ENCODE results near the gene UBQLN3.

UBQLN3 gene

DNA sequence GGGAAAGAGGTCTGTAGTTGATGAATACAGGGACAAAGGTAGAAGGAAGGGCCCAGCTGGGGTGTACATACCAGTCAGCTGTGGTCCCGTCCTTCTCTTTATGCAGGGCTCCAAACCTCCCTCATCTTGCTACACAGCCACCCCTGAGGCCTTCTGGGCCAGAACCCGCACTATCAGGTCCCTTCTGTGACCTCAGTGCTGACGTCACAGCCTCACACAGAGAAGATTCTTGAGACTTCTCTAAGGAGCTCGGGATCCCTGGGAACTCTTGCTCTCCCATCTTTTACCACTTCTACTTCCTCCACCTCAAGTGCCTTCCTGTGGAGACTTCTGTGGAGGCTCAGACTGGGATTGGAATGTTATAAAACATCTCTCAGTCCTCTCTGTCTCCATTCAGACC is at the start of gene UBQLN3:
TSS of gene UBQLN3 (minus strand) at position 155 of the 400 bp plus-strand sequence. CDS start 399 bp downstream, outside the sequence.
- no peak for DNase-seq

- DNase-seq, result no peak
Observed at GRCh38 chr11:5557751-5558150, 48.0 kb upstream of the UBQLN3 start.

- DNase-seq, result no peak
Observed at GRCh38 chr11:5556596-5557188, 46.9 kb upstream of the UBQLN3 start.

GRCh38 chr11:5553343-5553742 is 43.6 kb upstream of the UBQLN3 start:
- DNase-seq, result no peak

DNA sequence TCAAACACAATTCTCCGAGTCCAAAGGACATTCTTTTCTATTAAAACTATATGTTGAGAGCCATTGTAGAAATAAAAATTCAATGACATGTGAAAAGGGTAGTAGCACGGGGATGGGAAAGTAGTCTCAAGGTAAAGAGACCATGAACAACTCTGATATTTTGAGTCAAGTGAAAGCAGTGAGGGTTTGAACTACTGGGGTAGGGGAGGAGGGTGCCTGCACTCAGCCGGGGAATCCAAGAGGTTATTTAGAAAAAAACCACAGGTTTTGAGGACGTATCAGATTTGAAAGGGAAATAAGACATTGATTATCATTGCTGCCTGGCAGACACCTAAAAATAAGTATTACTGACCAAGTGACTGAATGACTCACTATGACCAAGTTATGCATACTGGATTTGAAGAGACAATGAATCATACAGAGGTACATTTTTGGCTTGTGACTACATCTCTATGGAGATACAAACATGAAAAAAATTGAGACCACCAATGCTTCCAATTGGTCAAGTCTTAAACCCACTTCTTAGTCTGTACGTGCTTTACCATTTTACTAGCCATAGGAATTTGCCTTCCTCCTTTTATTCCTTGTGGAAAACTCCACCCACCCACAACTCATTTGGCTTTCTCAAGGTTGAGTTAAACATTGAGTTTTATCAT is 40.8 kb upstream of the UBQLN3 start:
- DNase-seq, result no peak

DNA sequence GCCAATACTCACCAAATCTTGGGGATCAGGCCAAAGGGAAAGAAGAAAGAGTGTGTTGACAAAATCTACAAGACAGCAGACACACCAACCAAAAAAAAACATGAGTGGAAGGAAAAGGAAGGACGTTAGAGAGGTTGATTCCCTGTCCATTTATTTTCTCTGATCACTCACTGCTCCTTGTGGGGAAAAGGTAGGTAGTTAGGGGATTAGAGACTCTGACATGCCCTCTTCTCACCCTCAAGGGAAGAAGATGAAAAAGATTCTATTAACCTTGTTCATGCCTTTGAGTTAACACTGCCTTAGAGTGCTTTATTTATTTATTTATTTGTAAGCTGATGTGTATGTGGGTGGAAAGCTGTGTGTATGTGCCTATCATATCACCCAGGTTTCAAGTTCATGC is 38.7 kb upstream of the UBQLN3 start, which contains the start of gene OR52H1:
TSS of gene OR52H1 (minus strand) at position 101 of the 400 bp plus-strand sequence. CDS start 3,035 bp downstream, outside the sequence.
- DNase-seq, result no peak

- no peak for DNase-seq
Observed at GRCh38 chr11:5547982-5548381, 38.2 kb upstream of the UBQLN3 start.

DNA sequence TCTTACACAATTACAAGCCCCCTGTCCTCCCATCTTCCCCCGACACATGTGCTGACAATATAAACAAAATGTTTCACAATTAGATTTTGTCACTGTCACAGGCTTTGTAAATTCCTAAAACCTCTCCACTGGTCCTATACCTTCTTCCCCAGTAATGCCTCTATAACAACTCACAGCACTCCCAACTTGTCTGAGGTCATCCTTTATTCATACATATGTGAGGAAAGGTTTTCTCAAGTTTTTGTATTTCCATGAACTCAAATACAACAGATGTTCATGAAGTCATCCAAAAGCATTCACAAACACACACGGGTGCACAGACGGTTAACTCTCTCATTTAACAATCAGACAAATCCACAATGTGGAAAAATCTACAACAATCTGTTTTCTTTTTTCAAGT is 36.7 kb upstream of the UBQLN3 start:
- DNase-seq, result no peak

DNA sequence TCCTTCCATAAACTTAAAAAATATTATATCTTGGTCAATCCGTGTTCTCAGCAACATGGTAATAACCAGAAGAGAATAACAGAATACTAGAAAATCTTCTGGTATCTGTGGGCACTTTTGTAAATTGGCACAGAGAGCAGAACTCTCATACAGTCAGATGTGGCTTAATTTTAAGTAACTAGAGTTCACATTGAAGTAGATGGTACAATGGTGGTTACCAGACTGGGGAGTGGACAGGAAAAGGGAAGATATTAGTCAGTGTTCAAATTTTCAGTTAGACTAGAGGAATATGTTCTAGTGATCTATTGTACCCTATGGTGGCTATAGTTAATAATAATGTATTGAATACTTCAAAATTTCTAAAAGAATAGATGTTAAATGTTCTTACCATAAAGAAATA is 31.7 kb upstream of the UBQLN3 start:
- no peak for DNase-seq

DNA sequence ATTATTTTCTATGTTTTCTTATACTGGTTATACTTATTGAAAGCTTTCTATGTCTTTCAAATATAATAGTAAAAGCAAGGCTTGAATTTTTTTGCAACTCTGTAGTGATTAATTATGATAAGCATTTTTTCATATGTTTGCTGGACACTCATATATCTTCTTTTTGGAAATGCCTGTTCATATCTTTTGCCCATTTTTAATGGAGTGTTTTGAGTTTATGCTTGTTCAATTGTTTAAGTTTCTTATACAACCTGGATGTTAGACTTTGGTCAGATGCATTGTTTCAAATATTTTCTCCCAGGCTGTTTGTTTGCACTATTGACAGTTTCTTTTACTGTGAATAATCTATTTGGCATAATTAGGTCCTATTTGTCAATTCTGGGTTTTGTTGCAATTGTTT is 26.7 kb upstream of the UBQLN3 start:
- DNase-seq, result no peak

GRCh38 chr11:5534046-5534445 is 24.3 kb upstream of the UBQLN3 start:
- no peak for DNase-seq

GRCh38 chr11:5531053-5531831 is 21.5 kb upstream of the UBQLN3 start:
- no peak for DNase-seq

GRCh38 chr11:5528495-5528894 is 18.7 kb upstream of the UBQLN3 start:
- no peak for DNase-seq

DNA sequence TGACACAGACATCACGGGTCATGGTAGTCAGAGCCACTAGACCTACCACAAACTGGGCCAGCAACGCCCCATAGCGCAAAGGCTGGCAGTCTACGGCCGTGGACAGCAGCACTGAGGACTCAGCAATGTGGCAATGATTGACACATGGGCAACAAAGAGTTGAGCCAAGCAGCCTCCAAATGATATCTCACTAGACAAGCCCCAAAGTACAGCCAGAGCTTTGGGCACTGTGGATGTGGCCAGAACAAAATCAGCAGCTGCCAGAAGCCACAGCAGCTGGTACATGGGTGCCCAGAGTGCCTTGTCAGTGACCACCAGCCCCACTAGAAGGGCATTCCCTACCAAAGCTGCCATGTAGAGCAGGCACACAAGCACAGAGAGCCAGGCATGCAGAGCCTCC is 18.0 kb upstream of the UBQLN3 start:
- DNase-seq, result no peak

DNA sequence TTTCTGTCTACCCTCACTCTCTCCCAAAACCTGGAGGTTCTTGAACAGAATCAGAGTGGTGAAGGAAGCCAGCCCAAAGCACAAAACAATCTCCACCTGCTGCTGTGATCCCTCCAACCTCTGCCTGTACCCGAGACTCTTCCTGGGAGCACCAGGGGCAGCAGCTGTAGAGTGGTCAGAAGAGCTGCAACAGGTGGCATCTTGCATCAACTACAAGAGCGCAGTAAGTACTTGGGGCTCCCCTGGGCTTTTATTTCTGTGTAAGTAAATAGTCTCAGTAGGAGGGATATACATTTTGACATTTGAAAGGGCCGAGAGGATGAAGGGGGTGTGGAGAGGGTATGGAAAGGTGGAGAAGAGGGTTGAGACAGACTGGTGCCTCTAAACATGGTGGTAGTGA is 15.0 kb upstream of the UBQLN3 start:
- DNase-seq, result peak; percentile 73

DNA sequence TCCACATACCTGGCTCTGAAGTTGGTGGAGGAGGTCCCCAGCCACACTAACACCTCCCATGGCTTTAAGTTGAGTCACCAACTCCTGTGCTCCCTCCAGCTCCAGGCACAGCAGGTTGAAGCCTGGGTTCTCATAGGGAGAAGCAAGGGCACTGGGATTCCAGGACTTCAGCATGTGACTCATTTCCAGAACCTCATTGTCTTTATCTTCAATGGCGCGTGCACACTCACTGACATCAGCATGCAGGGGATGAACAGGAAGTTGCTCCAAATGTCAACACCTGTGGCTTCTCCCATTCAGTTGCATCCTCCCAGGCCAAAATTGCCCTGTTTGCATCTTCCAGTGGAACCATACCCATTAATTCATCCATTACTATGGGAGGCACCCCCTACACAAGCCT is 12.6 kb upstream of the UBQLN3 start:
- peak; percentile 8 for DNase-seq

DNA sequence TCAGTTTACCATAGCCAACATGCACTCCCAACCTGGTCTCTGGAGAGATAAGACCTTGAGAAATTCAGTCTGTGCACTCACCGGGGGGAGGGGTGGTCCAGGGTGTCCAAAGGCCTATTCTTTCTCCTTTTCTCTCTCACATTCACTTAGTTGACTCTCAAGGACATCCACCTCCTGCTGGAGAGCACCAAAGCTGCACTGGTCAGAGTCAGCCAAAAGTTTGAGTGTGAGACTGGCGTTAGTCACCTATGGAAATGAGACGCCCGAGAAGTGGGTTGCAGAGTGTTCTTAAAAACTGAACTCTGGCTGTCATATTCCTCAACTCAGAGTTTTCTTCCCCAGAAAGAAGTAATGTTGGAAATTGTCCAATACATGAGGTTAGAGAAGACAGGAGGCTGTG is 11.8 kb upstream of the UBQLN3 start:
- DNase-seq, result no peak

DNA sequence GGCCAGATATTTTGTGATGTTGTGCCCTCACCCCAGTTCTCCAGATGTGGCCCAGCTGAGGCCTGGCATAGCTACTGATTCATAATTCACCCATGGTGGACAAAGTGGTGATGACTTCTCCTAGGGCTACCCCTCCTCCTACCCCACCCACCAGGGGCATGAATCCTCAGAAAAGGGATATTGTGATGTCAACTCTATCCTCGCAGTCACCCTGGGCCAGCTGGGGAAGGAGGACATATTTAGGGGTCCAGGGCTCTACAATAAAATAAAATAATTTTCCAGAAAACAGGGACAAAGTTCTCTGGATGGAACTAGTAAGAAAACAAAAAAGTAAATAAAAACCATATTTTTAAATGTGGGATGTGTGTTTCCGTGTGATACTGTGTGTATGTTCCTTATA is 6.8 kb upstream of the UBQLN3 start, which contains the start of gene UBQLNL:
TSS of gene UBQLNL (minus strand) at position 101 of the 400 bp plus-strand sequence. CDS start 258 bp downstream, outside the sequence.
- DNase-seq, result no peak

GRCh38 chr11:5514841-5515240 is 5.1 kb upstream of the UBQLN3 start:
- DNase-seq, result no peak

DNA sequence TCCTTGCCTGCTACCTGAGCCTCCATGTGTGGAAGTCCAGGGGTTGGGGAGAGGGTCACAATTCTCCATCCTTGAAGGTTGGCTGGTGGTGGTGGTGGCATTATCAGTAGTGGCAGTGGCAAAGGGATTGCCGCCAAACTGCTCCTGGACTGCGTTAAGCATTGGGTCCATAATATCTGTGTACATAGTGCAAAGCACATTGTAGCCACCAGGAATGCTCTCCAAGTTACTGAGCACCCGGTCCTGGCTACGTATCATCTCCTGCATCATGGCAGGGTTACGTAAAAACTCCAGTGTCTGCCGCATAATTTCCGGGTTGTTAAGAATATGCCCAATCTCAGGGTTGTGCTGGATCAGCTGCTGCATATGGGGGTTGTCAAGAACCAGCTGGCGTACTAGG is 1.2 kb downstream of the UBQLN3 start:
- DNase-seq, result no peak

GRCh38 chr11:5507933-5508305 is 1.8 kb downstream of the UBQLN3 start:
- DNase-seq, result no peak

GRCh38 chr11:5507177-5507932 is 2.4 kb downstream of the UBQLN3 start:
- no peak for DNase-seq

DNA sequence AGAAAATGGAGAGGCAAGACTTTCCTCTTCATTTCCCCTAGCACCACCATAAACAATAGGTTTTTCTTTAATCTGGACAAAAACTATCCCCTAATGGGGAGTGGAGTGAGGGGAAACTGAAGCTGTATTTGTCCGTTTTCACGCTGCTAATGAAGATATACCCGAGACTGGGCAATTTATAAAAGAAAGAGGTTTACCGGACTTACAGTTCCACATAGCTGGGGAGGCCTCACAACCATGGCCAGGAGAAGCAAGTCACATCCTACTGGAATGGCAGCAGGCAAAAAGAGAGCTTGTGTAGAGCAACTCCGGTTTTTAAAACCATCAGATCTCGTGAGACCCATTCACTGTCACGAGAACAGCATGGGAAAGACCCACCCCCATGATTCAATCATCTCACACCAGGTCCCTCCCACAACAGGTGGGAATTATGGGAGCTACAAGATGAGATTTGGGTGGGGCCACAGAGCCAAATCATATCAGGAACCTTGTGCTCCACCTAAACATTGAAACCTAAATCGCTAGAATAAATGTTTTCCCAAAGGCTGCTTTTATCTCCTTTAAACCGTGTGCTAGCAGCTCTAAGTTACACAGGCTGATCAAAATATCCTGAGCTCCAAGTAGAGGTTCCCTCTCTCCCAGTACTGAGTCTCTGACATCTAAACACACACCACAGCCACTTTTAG is 4.3 kb downstream of the UBQLN3 start:
- DNase-seq, result no peak

Data from NCI-H345 (cell line).